ENCODE measurements around the gene NFS1.
"Not testable (repeated sequence)": the region's sequence is repeated elsewhere in the genome, so short reads cannot be mapped to it uniquely, and the experiment has no call there.

DNA sequence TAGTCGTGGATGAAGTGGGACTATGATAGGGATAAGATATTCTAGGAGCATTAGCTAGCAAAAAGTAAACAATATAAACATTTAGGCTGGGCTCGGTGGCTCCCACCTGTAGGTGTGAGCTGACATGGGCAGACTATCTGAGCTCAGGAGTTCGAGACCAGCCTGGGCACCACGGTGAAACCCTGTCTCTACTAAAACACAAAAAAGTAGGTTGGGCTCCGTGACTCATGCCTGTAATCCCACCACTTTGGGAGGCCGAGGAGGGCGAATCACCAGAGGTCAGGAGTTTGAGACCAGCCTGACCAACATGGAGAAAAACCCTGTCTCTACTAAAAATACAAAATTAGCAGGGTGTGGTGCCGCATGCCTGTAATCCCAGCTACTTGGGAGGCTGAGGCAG, 19.2 kb upstream of the NFS1 start:
- TF ChIP-seq, protein P1, sequence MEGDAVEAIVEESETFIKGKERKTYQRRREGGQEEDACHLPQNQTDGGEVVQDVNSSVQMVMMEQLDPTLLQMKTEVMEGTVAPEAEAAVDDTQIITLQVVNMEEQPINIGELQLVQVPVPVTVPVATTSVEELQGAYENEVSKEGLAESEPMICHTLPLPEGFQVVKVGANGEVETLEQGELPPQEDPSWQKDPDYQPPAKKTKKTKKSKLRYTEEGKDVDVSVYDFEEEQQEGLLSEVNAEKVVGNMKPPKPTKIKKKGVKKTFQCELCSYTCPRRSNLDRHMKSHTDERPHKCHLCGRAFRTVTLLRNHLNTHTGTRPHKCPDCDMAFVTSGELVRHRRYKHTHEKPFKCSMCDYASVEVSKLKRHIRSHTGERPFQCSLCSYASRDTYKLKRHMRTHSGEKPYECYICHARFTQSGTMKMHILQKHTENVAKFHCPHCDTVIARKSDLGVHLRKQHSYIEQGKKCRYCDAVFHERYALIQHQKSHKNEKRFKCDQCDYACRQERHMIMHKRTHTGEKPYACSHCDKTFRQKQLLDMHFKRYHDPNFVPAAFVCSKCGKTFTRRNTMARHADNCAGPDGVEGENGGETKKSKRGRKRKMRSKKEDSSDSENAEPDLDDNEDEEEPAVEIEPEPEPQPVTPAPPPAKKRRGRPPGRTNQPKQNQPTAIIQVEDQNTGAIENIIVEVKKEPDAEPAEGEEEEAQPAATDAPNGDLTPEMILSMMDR (IDR thresholded peaks at IDR 0.05): not testable (repeated sequence)
- not testable (repeated sequence) for TF ChIP-seq EZH2 (IDR thresholded peaks at IDR 0.05; ENCODE audit: borderline replicate concordance, insufficient read depth, low read depth, low read length, poor library complexity, severe bottlenecking)
